HepG2 (cell line): ENCODE data around the gene VAMP5. TPM values are rescaled to one million over a fixed set of nuclear protein-coding genes. Genes with fewer than 3 reads are reported as not detected.

Source experiments
- ETV6 ChIP-seq: sonication (generic); formaldehyde crosslinking; conservative IDR thresholded peaks from 2 replicates; pipeline ENCODE4 v1.4.0; 2020; ENCODE audit warnings: missing genetic modification reagents
- POLR2AphosphoS5 ChIP-seq: IDR thresholded peaks from 2 replicates; pipeline ENCODE4 v1.6.1; 2012; ENCODE audit warnings: low read depth, low read length
- RAD21 ChIP-seq: fragments of 450-650 bp; formaldehyde crosslinking; IDR thresholded peaks from 2 replicates; pipeline ENCODE4 v1.5.0; 2020; ENCODE audit warnings: mild to moderate bottlenecking
- ZNF251 ChIP-seq: sonication (generic); formaldehyde crosslinking; IDR thresholded peaks from 2 replicates; pipeline ENCODE4 v1.9.0; 2021; ENCODE audit warnings: mild to moderate bottlenecking, missing genetic modification reagents
- polyA plus RNA-seq, 8 experiments: library from polyadenylated mRNA; depleted of rRNA in 3 of 8; stranded (reverse) in 7 of 8; unstranded in 1 of 8; fragments of >200 nt; fragmentation: Illumina TruSeq in 4 of 8; extraction: Trizol in 4 of 8; gene quantifications; 2 replicates each; pipeline versions ENCODE4 v1.2.1 to v1.2.3, GENCODE V29; 2011 to 2016; ENCODE audit warnings: low read depth in 4 of 8, missing spikeins in 1 of 8, mixed read lengths in 1 of 8; ENCODE audit not compliant: insufficient read depth in 1 of 8
- total RNA-seq, 5 experiments: library from RNA; depleted of rRNA; stranded (reverse); fragments of >200 nt; fragmentation: Illumina TruSeq; extraction: Trizol; gene quantifications; 2 replicates each; pipeline ENCODE4 v1.2.3, GENCODE V29; 2016; ENCODE audit warnings: low read depth in 1 of 5
- TF ChIP-seq, protein P1 (sequence below): sonication (generic); formaldehyde crosslinking; IDR thresholded peaks from 2 replicates; pipeline ENCODE4 v1.5.1; 2020; ENCODE audit warnings: missing genetic modification reagents, mild to moderate bottlenecking, borderline replicate concordance
- TF ChIP-seq, protein P2 (sequence below): sonication (generic); formaldehyde crosslinking; IDR thresholded peaks from 2 replicates; pipeline ENCODE4 v1.4.0; 2020; ENCODE audit warnings: missing genetic modification reagents, borderline replicate concordance
- TF ChIP-seq, protein P3 (sequence below): sonication (generic); formaldehyde crosslinking; IDR thresholded peaks from 2 replicates; pipeline ENCODE4 v1.4.0; 2020; ENCODE audit warnings: missing genetic modification reagents
- TF ChIP-seq, protein P4 (sequence below): sonication (generic); formaldehyde crosslinking; IDR thresholded peaks from 2 replicates; pipeline ENCODE4 v1.4.0; 2020; ENCODE audit warnings: mild to moderate bottlenecking, missing genetic modification reagents
- TF ChIP-seq, protein P5 (sequence below): conservative IDR thresholded peaks from 2 replicates; pipeline ENCODE4 v1.6.1; 2018; ENCODE audit warnings: missing genetic modification reagents
- TF ChIP-seq, protein P6 (sequence below): sonication (generic); formaldehyde crosslinking; IDR thresholded peaks from 2 replicates; pipeline ENCODE4 v1.5.0; 2020; ENCODE audit warnings: mild to moderate bottlenecking, missing genetic modification reagents
- TF ChIP-seq, protein P7 (sequence below): IDR thresholded peaks from 2 replicates; pipeline ENCODE4 v1.4.0; 2020; ENCODE audit warnings: mild to moderate bottlenecking, missing genetic modification reagents
- TF ChIP-seq, protein P8 (sequence below): sonication (generic); formaldehyde crosslinking; IDR thresholded peaks from 2 replicates; pipeline ENCODE4 v1.4.0; 2020; ENCODE audit warnings: mild to moderate bottlenecking, missing genetic modification reagents

Gene VAMP5
- total and polyA plus RNA-seq, 2 of the 13 experiments (the other 11 are each of a cell fraction or from before 2014, with no cell fraction given), result 7.2 to 56.7 TPM

DNA sequence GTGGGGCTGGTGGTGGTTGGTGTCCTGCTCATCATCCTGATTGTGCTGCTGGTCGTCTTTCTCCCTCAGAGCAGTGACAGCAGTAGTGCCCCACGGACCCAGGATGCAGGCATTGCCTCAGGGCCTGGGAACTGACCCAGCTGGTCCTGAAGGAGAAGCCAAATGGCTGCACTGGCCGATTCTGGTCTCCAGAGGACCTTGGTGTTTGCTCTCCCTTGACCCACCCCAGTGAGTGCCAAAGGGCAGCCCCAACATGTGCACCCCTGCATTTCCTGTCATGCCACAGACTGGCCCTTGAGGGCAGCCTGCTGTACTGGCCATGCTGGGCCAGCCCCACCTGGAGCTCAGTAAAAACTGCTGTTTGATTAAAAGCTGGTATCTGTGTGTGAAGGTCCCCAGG lies 8.8 kb downstream of the VAMP5 start (continued):
- TF ChIP-seq, protein P1, sequence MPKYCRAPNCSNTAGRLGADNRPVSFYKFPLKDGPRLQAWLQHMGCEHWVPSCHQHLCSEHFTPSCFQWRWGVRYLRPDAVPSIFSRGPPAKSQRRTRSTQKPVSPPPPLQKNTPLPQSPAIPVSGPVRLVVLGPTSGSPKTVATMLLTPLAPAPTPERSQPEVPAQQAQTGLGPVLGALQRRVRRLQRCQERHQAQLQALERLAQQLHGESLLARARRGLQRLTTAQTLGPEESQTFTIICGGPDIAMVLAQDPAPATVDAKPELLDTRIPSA (CRISPR knock-in tag), result no peak
- TF ChIP-seq ETV6 (CRISPR knock-in tag), result no peak
- TF ChIP-seq, protein P2, sequence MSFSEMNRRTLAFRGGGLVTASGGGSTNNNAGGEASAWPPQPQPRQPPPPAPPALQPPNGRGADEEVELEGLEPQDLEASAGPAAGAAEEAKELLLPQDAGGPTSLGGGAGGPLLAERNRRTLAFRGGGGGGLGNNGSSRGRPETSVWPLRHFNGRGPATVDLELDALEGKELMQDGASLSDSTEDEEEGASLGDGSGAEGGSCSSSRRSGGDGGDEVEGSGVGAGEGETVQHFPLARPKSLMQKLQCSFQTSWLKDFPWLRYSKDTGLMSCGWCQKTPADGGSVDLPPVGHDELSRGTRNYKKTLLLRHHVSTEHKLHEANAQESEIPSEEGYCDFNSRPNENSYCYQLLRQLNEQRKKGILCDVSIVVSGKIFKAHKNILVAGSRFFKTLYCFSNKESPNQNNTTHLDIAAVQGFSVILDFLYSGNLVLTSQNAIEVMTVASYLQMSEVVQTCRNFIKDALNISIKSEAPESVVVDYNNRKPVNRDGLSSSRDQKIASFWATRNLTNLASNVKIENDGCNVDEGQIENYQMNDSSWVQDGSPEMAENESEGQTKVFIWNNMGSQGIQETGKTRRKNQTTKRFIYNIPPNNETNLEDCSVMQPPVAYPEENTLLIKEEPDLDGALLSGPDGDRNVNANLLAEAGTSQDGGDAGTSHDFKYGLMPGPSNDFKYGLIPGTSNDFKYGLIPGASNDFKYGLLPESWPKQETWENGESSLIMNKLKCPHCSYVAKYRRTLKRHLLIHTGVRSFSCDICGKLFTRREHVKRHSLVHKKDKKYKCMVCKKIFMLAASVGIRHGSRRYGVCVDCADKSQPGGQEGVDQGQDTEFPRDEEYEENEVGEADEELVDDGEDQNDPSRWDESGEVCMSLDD (CRISPR knock-in tag), result peak; percentile 56; the same call in 1 of the 2 replicates
- TF ChIP-seq RAD21 (CRISPR knock-in tag), result peak; percentile 36; the same call in 1 of the 2 replicates
- no peak for TF ChIP-seq ZNF251 (CRISPR knock-in tag)
- TF ChIP-seq, protein P3, sequence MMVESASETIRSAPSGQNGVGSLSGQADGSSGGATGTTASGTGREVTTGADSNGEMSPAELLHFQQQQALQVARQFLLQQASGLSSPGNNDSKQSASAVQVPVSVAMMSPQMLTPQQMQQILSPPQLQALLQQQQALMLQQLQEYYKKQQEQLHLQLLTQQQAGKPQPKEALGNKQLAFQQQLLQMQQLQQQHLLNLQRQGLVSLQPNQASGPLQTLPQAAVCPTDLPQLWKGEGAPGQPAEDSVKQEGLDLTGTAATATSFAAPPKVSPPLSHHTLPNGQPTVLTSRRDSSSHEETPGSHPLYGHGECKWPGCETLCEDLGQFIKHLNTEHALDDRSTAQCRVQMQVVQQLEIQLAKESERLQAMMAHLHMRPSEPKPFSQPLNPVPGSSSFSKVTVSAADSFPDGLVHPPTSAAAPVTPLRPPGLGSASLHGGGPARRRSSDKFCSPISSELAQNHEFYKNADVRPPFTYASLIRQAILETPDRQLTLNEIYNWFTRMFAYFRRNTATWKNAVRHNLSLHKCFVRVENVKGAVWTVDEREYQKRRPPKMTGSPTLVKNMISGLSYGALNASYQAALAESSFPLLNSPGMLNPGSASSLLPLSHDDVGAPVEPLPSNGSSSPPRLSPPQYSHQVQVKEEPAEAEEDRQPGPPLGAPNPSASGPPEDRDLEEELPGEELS, result 0 out of 2 replicates have a peak, but pooled peaks have one; percentile 47
- TF ChIP-seq, protein P4, sequence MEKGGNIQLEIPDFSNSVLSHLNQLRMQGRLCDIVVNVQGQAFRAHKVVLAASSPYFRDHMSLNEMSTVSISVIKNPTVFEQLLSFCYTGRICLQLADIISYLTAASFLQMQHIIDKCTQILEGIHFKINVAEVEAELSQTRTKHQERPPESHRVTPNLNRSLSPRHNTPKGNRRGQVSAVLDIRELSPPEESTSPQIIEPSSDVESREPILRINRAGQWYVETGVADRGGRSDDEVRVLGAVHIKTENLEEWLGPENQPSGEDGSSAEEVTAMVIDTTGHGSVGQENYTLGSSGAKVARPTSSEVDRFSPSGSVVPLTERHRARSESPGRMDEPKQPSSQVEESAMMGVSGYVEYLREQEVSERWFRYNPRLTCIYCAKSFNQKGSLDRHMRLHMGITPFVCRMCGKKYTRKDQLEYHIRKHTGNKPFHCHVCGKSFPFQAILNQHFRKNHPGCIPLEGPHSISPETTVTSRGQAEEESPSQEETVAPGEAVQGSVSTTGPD, result 0 out of 2 replicates have a peak, but pooled peaks have one; percentile 49
- TF ChIP-seq, protein P5, sequence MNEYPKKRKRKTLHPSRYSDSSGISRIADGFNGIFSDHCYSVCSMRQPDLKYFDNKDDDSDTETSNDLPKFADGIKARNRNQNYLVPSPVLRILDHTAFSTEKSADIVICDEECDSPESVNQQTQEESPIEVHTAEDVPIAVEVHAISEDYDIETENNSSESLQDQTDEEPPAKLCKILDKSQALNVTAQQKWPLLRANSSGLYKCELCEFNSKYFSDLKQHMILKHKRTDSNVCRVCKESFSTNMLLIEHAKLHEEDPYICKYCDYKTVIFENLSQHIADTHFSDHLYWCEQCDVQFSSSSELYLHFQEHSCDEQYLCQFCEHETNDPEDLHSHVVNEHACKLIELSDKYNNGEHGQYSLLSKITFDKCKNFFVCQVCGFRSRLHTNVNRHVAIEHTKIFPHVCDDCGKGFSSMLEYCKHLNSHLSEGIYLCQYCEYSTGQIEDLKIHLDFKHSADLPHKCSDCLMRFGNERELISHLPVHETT (CRISPR knock-in tag), result no peak
- TF ChIP-seq, protein P6, sequence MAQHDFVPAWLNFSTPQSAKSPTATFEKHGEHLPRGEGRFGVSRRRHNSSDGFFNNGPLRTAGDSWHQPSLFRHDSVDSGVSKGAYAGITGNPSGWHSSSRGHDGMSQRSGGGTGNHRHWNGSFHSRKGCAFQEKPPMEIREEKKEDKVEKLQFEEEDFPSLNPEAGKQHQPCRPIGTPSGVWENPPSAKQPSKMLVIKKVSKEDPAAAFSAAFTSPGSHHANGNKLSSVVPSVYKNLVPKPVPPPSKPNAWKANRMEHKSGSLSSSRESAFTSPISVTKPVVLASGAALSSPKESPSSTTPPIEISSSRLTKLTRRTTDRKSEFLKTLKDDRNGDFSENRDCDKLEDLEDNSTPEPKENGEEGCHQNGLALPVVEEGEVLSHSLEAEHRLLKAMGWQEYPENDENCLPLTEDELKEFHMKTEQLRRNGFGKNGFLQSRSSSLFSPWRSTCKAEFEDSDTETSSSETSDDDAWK (CRISPR knock-in tag), result no peak
- TF ChIP-seq, protein P7, sequence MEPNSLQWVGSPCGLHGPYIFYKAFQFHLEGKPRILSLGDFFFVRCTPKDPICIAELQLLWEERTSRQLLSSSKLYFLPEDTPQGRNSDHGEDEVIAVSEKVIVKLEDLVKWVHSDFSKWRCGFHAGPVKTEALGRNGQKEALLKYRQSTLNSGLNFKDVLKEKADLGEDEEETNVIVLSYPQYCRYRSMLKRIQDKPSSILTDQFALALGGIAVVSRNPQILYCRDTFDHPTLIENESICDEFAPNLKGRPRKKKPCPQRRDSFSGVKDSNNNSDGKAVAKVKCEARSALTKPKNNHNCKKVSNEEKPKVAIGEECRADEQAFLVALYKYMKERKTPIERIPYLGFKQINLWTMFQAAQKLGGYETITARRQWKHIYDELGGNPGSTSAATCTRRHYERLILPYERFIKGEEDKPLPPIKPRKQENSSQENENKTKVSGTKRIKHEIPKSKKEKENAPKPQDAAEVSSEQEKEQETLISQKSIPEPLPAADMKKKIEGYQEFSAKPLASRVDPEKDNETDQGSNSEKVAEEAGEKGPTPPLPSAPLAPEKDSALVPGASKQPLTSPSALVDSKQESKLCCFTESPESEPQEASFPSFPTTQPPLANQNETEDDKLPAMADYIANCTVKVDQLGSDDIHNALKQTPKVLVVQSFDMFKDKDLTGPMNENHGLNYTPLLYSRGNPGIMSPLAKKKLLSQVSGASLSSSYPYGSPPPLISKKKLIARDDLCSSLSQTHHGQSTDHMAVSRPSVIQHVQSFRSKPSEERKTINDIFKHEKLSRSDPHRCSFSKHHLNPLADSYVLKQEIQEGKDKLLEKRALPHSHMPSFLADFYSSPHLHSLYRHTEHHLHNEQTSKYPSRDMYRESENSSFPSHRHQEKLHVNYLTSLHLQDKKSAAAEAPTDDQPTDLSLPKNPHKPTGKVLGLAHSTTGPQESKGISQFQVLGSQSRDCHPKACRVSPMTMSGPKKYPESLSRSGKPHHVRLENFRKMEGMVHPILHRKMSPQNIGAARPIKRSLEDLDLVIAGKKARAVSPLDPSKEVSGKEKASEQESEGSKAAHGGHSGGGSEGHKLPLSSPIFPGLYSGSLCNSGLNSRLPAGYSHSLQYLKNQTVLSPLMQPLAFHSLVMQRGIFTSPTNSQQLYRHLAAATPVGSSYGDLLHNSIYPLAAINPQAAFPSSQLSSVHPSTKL, result 0 out of 2 replicates have a peak, but pooled peaks have one; percentile 20
- TF ChIP-seq POLR2AphosphoS5, result no peak
- TF ChIP-seq, protein P8, sequence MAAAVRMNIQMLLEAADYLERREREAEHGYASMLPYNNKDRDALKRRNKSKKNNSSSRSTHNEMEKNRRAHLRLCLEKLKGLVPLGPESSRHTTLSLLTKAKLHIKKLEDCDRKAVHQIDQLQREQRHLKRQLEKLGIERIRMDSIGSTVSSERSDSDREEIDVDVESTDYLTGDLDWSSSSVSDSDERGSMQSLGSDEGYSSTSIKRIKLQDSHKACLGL (CRISPR knock-in tag), result 0 out of 2 replicates have a peak, but pooled peaks have one; percentile 35
